Measurements from ENCODE around the gene CBLC.

GRCh38 chr19:44796701-44797115, 19.0 kb downstream of the CBLC start:
- TF ChIP-seq POLR2AphosphoS5 (IDR thresholded peaks at IDR 0.05) = no peak
- TF ChIP-seq CTCF (IDR thresholded peaks at IDR 0.05) = no peak

Measured in upper lobe of left lung (tissue), 4 donors.